HG03280 (cell line): Measurements from ENCODE around the gene CCDC110.
"Not testable (repeated sequence)": the region's sequence is repeated elsewhere in the genome, so short reads cannot be mapped to it uniquely, and the experiment has no call there.

Source experiments
- ATAC-seq: cut with Tn5 transposase; IDR thresholded peaks from one replicate; pipeline ENCODE4 v1.9.1; 2021; ENCODE audit warnings: mild to moderate bottlenecking, moderate library complexity; ENCODE audit not compliant: unreplicated experiment

Gene CCDC110

DNA sequence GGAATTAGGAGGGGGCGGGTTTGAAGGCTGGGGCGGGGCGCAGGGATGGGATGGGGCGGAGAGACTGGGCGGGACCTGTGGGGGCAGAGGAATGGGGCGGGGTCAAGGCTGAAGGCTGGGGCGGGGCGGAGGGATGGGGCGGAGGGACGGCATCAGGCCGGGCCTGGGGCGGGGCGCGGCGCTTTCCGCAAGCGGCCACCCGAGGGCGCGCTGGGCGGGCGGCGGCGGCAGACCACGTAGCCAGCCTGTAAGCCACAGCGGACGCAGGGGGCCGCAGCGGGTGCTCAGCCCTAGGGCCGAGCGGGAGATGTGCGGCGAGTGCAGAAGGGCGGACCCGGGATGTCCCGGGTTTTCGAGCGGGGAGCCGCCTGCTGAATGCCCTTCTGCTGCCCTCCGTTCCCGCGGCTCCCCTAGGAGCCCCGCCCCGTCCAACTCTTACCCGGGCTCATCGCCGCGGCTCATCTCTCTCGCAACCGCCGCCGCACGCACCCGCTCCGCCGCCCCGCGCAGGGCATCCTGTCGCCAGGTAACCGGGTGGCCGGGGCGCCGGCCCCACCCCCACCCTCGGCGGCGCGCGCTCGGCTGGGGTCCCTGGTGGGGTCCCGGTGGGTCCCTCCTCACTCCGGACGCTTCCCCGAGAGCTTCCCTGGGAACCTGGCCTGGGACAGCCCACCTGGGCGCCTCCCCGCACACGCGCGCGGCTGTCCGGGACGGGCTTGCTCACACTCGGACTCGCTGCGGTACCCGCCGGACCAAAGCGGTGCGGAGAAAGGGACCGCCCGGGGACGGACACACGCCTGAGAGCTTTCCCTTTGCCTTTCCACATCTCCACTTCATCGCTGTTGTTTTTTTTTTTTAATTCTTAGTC lies at the start of gene CCDC110:
TSS of gene CCDC110 (minus strand) at position 499 of the 868 bp plus-strand sequence. CDS start at position 449, 50 bp downstream.
- peak; percentile 93 for ATAC-seq

DNA sequence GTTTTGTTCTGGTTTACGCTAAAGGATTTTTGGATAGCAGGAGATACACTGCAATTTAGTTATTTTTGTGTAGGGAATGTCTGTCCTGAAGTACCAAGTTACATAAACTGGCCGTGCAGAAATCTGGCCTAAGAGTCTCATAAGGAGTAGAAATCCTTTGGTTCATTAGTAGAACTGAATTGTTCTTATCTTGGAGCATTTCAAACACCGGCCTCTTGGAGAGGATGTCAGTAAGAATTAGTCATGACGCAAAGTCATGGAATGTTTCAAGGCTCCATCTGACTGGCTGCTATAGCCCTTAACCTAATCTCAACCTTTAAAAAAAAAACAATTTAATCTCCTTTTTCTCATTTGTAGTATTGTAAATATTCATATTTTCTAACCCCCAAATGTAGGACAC lies 48.6 kb upstream of the CCDC110 start:
- ATAC-seq, result no peak

DNA sequence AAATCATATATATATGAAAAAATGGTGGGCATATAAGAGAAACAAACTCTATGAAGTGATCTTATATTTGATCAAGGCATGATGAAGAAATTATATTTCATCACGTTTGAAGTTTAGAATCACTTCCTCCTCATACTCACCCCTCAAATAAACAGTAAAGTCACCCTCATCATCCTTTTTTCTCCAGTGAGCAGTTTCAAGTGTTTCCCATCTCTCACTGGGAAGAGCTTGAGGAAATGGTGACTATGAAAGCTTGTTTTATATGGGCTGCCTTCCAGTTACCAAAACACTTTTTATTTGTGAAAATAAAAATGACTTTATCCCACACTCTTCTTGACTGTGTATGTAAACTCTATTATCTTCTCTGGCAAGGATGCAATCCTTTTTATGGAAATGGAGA lies 47.0 kb upstream of the CCDC110 start:
- no peak for ATAC-seq

DNA sequence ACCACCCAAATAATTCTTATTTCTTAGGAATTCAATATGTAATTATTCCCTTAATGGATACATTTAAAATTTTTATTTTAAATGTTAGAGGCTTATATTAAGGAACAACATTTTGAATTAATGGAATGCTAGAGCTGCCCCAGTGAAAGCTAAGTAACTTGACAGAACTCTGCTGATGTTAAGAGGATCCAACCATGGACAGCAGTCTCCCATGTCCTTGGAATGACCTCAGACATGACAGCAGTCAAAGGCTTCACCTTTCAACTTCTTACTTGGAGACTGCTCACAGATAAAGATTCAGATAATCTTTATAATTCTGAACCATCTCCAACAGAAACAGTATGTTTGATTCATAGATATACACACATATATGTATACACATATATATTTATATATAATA lies 46.5 kb upstream of the CCDC110 start:
- no peak for ATAC-seq

DNA sequence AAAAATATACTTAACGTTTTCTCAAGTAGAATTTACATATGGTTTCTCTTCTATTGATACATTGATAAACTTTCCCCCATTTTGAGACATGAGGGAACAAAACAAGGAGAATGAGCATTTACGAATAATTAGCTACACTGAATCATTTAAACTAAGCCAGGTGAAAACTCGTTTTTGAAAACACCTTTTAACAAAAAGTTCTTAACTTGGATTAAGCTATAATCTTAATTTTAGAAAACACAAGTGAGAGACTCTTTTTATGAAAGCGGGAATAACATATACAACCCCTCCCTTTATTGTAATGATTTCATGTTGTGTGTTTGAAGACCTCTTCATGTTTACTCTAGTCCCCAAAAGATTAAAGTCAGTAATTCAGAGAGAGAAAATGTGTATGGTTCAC lies 43.7 kb upstream of the CCDC110 start:
- ATAC-seq, result no peak

DNA sequence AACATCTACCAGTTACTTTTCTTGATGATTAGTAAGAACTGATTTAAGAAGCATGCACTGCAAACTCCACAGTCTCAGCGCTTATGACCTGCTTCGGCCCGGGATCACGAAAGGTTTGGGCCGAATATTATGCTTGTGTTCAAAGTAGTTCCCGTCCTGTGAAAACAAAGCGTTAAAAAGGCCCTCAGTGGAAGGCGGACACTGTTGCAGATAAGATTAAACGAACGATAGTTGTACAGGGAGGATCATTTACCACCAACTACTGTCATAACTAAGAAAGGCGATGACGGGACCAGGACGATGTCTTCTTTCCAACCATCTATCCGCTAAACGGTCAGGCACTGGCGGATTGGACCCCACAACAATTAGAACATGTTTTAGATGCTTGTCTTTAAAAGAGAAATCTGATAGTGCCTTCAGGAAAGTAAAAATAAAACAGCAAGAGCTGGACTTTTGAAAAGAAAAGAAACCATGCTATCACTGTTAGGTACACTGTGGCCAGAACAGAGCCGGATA lies 42.7 kb upstream of the CCDC110 start:
- no peak for ATAC-seq

DNA sequence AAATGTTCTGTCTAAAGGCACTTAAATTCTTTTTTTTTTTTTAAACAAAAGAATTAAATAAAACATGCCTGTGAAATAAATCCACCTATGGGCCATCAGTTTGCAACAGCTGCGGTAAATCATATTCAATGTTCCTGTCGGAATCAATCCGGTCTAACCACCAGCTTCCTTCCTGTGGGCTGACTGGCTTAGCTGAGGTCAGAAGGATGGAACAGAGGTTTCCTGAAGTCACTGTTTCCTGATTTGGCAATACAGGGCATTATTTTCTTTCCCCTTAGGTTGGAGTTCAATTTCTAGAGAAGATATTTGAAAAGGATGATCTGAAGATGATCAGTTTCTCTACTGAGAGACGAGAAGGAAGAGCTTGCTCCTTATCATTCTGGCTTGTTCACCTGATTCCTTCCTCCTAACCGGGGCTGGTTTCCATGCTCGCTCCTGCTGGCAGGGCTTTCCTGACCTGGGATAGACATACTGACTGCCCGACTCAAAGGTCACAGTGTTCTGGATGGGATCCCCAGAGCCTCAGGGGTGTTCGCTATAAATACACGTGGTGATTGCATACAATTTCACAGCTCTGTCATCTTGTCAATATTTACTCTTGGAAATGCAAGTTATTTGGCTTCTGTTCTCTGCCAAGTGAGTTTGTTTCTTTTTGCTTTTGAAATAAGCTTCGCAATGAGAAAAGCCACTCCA lies 42.1 kb upstream of the CCDC110 start:
- no peak for ATAC-seq

DNA sequence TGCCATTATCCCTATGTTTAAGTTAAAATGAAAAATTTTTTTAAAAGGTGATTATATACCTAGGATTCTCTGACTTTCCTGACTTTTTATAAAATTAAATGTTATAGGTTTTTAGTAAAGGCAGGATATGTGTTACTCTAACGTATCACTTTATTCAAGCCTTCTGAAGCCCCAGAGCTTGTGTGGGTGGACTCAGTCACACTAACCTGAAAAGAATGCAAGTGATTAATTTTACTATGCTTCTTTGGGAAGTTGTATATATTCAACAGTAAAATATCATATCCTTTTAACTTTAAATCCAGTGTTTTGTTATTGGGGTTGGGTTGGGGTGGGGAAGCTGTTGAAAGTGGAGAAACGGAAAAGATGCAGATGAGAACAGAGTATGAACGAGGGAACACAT lies 41.0 kb upstream of the CCDC110 start:
- no peak for ATAC-seq

DNA sequence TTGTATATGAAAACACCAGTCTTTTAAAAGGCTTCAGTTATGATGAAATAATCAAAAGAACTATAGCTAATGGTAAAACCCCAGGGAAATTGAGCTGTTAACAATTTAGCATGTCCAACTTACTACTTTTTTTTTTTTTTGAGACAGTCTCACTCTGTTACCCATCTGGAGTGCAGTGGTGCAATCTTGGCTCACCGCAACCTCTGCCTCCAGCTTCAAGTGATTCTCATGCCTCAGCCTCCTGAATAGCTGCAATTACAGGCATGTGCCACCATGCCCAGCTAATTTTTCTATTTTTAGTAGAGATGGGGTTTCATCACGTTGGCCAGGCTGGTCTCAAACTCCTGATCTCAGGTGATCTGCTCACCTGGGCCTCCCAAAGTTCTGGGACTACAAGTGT lies 39.7 kb upstream of the CCDC110 start:
- ATAC-seq, result not testable (repeated sequence)

DNA sequence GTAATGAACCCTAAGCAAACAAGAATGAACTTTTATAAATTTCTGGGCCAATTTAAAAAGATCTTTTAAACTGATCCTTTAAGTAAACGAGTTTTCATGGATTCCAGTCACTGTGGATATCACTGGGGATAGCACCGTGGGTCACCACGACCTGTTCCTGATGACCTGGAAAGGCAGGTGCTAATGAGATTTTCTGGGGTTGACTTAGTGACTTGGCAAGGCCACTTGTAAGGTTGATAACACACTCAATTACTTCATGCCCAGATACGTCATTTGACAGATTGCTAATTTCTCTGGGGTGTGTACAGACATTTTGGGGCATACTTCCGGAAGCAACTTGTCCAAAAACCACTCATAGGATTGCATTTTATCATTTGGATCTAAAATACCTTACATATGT lies 39.3 kb upstream of the CCDC110 start:
- no peak for ATAC-seq

DNA sequence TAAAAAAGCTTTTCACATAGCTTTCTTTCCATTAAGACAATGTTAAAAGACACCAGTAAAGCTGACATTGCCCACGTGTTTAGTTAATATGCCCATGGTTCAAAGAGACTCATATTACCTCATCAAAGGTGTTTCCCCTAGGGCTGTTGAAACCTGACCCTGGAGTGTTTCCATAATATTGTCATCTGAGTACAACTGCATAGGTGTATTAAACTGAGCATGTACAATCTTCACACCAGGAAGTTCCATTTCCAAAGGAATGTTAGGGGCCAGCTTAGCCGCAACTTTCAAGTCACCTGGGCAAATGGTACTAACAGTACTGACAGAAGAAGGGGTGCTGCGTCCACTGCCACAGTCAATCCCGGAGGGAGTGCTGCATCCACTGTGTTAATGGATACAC lies 36.6 kb upstream of the CCDC110 start:
- no peak for ATAC-seq

DNA sequence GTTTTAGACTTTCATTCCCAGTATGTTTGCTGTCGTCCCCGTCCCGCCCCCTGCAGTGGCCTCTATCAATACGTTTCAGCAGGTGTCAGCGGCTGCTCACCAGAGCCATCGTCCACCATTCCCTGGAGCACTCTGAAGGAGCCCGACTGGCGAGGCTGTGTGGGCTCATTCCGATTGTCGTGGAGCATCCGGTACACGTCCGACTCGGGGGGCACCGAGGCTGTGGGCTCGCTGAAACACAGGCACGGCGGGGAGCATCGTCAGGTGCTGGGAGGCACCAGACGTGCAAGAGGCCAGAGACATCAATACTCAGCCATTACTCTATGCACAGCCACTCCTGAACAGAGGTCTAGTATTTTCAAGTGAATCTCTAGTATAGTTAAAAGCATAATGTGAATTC lies 34.9 kb upstream of the CCDC110 start:
- no peak for ATAC-seq

DNA sequence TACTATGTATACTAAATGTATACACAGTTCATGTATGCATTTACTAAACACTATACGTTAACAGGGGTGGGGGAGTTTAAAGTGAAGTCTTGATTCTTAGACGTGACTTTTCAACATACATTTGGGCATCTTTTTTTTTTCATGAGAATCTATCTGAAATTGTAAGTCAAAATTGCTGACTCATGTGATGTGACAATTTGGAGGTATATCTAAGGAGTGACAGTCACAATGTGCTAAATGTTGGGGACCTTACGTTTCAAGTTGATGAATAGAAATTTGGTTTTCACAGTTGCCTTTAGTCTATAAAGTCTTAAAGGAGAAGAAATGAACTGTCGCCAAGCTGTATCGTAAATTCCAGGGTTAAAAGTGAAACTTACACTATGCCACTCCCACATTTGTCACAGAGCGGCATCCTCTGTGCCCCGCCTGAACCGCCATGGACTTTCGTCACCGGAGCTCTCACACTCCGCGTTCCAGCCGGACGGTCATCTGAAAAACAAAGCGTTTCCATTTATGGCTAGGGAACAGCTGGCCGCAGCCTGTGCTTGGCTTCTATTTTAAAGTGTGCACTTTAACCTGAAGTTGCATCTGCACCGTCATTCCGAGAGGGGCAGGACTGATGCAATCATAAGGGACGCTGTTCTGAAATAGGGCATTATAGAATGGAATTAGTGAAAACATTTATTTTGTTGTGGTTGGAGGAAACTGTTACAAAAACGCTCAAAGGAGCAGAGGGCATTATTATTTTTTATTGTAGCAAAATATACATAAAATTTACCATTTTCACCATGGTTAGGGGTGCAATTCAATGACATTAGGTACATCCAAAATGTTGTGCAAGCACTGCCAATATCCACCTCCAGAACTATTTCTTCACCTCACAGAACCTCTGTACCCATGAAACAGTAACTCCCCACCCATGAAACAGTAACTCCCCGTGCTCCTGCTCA lies 32.8 kb upstream of the CCDC110 start:
- ATAC-seq, result no peak

DNA sequence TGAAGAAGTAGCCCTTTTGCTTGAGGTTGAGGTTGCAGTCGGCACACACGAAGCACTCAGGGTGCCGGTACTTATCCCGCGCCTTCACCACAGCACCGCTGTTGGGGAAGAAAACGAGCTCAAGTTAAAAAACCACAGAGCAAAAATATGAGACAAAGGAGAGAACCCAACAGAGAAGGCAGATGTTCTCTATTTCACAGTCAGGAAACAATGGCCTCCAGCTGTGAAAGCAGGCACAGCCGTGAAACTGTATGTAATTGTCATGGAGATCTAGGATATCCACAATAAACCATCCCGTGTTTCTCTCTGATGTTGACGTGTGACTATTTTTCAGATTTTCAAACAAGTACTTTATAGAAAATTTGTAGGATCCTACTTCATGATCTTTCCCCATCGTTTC lies 30.9 kb upstream of the CCDC110 start:
- ATAC-seq, result no peak

DNA sequence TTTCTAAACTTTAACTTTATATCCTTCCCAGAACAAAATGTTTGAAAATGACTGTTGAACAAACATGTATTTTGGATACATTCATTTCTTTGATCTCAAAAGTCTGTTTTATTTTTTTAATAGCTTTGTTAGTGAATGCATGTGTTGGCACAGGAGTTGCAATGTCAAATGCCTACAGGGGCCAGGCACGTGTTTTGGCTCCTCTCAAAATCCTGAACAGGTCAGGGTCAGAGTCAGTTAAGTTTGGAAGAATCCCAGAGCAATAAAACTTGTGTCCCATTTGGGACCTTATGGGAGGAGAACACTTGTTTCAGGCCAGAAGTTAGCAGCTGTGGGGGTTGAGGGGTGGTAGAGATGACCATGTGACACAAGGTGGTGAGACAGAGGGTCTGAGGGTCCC lies 29.0 kb upstream of the CCDC110 start:
- ATAC-seq, result no peak

DNA sequence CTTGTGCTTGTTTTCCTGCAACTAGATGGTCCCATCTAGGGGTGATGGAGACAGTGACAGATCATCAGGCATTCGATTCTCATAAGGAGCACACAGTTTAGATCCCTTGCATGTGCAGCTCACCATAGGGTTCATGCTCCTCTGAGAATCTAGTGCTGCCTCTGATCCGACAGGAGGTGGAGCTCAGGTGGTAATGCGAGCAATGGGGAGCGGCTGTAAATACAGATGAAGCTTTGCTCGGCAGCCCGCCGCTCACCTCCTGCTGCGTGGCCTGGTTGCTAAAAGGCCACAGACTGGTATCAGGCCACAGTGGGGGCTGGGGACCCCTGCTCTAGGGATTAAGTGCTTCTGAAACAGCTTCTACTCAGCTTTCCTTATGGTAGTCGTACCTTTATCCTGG lies 28.5 kb upstream of the CCDC110 start:
- ATAC-seq, result no peak

DNA sequence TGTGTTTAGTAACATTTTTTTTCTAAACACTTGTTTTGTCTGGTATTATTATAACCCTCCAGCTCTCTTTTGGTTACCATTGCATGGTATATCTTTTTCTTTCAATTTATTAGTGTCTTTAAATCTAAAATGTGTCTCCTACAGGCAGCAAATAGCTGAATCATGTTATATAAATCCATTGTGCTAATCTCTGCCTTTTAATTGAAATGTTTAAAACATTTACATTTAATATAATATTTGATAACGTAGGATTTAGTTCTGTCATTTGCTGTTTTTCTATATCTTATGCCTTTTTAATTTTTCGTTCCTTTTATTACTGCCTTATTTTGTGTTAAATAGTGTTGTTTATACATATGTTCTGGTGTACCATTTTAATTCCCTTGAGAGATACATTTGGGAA lies 17.1 kb upstream of the CCDC110 start:
- ATAC-seq, result no peak

DNA sequence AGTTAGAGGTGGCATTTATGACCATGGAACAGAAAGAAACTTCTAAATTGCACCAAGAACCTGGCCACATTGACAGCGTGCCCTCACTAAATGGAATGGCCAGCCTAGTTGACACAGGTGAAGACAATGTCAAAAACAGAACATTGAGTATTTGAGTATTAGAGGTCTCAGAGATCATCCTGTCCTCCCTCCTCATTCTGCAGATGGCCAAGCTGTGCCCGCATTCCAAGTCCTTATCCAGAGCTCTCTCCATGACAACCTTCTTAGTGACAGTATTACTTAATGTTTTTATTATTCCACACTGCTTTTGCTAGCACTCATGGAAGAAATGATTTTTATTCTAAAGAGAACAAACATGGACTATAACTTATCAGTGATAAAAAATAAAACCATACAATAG lies 9.9 kb upstream of the CCDC110 start:
- ATAC-seq, result no peak

DNA sequence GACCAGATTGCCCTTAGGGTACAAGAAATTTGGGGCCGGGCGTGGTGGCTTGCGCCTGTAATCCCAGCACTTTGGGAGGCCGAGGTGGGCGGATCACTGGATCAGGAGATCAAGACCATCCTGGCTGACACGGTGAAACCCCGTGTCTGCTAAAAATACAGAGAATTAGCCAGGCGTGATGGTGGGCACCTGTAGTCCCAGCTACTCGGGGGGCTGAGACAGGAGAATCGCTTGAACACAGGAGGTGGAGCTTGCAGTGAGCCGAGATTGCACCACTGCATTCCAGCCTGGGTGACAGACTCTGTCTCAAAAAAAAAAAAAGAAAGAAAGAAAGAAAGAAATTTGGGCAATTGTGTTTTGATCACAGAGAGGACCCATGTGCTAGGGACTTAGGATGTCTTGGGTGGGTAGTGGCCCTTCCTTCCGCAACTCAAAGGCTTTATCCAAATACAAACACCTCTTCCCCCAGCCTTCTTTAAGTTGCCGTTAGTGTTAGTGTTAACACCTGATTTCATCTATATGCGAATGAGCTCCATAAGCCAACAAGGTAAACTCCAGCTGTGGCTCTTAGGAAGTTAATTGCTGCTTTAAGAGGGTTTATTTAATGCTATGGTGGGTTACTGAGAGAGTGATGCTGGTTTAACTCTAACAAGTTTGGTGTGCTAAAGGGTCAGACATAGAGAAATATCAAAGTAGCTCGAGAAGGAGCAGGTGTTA lies 8.6 kb upstream of the CCDC110 start:
- ATAC-seq, result peak; percentile 31

DNA sequence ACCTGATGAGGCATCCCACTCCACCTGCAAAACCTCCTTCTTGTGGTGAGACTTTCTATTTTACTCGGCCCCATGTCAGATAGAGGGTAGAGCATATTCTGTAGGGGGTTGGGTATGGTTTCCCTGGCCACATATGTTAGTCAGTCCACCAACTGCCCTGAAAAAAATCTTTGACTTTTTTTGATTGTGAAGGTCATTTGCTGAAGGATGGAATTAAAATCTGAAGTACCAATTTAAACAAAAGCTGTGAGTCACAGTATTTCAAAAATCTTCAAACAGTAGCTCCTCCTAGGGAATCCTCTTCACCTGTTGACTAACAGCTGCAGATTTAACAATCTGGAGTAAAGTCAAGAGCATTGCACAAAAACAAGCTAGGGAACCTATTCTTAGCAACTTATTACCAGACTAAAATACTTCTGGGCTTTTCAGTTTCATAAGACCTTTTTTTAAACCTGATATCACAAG lies 8.0 kb upstream of the CCDC110 start:
- peak; percentile 87 for ATAC-seq
